HepG2 (cell line): Measurements from ENCODE around the gene C1S. TPM values are rescaled to one million over a fixed set of nuclear protein-coding genes. Genes with fewer than 3 reads are reported as not detected.

ENCODE experiments used
- ATF7 ChIP-seq, 2 experiments: fragments of 450-650 bp in 1 of 2; sonication (generic) in 1 of 2; formaldehyde crosslinking in 1 of 2; IDR thresholded peaks; 2 replicates each; pipeline versions ENCODE4 v1.4.0 to v1.6.1; 2016 to 2020; ENCODE audit warnings: antibody characterized with exemption in 1 of 2, mild to moderate bottlenecking in 1 of 2, missing genetic modification reagents in 1 of 2
- BCLAF1 ChIP-seq: fragments of 450-650 bp; IDR thresholded peaks from 2 replicates; pipeline ENCODE4 v1.6.1; 2017; ENCODE audit warnings: mild to moderate bottlenecking
- ELF3 ChIP-seq: IDR thresholded peaks from 2 replicates; pipeline ENCODE4 v1.6.1; 2016; ENCODE audit warnings: missing genetic modification reagents, missing compliant biosample characterization
- FOXK2 ChIP-seq: fragments of 450-650 bp; IDR thresholded peaks from 2 replicates; pipeline ENCODE4 v1.6.1; 2016
- GFI1 ChIP-seq: sonication (generic); formaldehyde crosslinking; IDR thresholded peaks from 2 replicates; pipeline ENCODE4 v1.5.0; 2020; ENCODE audit warnings: missing genetic modification reagents, mild to moderate bottlenecking, borderline replicate concordance
- HIC2 ChIP-seq: sonication (generic); formaldehyde crosslinking; IDR thresholded peaks from 2 replicates; pipeline ENCODE4 v1.9.0; 2022; ENCODE audit warnings: low read depth, missing genetic modification reagents
- HIVEP1 ChIP-seq: sonication (generic); formaldehyde crosslinking; IDR thresholded peaks from 2 replicates; pipeline ENCODE4 v1.4.0; 2020; ENCODE audit warnings: mild to moderate bottlenecking, missing genetic modification reagents
- KLF16 ChIP-seq, 2 experiments: sonication (generic) in 1 of 2; formaldehyde crosslinking in 1 of 2; IDR thresholded peaks; 2 replicates each; pipeline versions ENCODE4 v1.6.1 to v1.8.0; 2016 to 2023; ENCODE audit warnings: missing genetic modification reagents in 2 of 2, missing compliant biosample characterization in 1 of 2
- NCOA1 ChIP-seq: sonication (generic); formaldehyde crosslinking; IDR thresholded peaks from 2 replicates; pipeline ENCODE4 v1.9.0; 2021; ENCODE audit warnings: missing genetic modification reagents
- NCOR1 ChIP-seq: fragments of 200-600 bp; sonication (generic); IDR thresholded peaks from 2 replicates; pipeline ENCODE4 v1.7.0; 2017; ENCODE audit warnings: antibody characterized with exemption, low read length, borderline replicate concordance
- NR2C2 ChIP-seq: sonication (generic); formaldehyde crosslinking; IDR thresholded peaks from 2 replicates; pipeline ENCODE4 v1.4.0; 2020; ENCODE audit warnings: missing genetic modification reagents, mild to moderate bottlenecking, moderate library complexity, borderline replicate concordance
- SCMH1 ChIP-seq: sonication (generic); formaldehyde crosslinking; IDR thresholded peaks from 2 replicates; pipeline ENCODE4 v1.9.0; 2021; ENCODE audit warnings: missing genetic modification reagents, mild to moderate bottlenecking, borderline replicate concordance
- SP5 ChIP-seq: IDR thresholded peaks from 2 replicates; pipeline ENCODE4 v1.6.1; 2016; ENCODE audit warnings: low read depth, borderline replicate concordance
- STAT6 ChIP-seq: sonication (generic); formaldehyde crosslinking; IDR thresholded peaks from 2 replicates; pipeline ENCODE4 v1.4.0; 2020; ENCODE audit warnings: missing genetic modification reagents, mild to moderate bottlenecking, borderline replicate concordance
- ZNF10 ChIP-seq: sonication (generic); formaldehyde crosslinking; IDR thresholded peaks from 2 replicates; pipeline ENCODE4 v1.4.0; 2020; ENCODE audit warnings: mild to moderate bottlenecking, low read depth, missing genetic modification reagents, borderline replicate concordance
- ZNF251 ChIP-seq: sonication (generic); formaldehyde crosslinking; IDR thresholded peaks from 2 replicates; pipeline ENCODE4 v1.9.0; 2021; ENCODE audit warnings: mild to moderate bottlenecking, missing genetic modification reagents
- ZNF432 ChIP-seq: sonication (generic); formaldehyde crosslinking; IDR thresholded peaks from 2 replicates; pipeline ENCODE4 v1.5.0; 2020; ENCODE audit warnings: missing genetic modification reagents, mild to moderate bottlenecking, borderline replicate concordance
- ZNF547 ChIP-seq: sonication (generic); formaldehyde crosslinking; IDR thresholded peaks from 2 replicates; pipeline ENCODE4 v1.5.1; 2020; ENCODE audit warnings: mild to moderate bottlenecking, missing genetic modification reagents
- ZNF563 ChIP-seq: sonication (generic); formaldehyde crosslinking; IDR thresholded peaks from 2 replicates; pipeline ENCODE4 v1.8.0; 2022; ENCODE audit warnings: mild to moderate bottlenecking, moderate library complexity, missing genetic modification reagents
- ZNF564 ChIP-seq: sonication (generic); formaldehyde crosslinking; IDR thresholded peaks from 2 replicates; pipeline ENCODE4 v1.8.1; 2023; ENCODE audit warnings: mild to moderate bottlenecking, missing genetic modification reagents
- ZNF567 ChIP-seq: sonication (generic); formaldehyde crosslinking; IDR thresholded peaks from 2 replicates; pipeline ENCODE4 v1.8.1; 2023; ENCODE audit warnings: mild to moderate bottlenecking, missing genetic modification reagents, borderline replicate concordance
- polyA plus RNA-seq, 8 experiments: library from polyadenylated mRNA; depleted of rRNA in 3 of 8; stranded (reverse) in 7 of 8; unstranded in 1 of 8; fragments of >200 nt; fragmentation: Illumina TruSeq in 4 of 8; extraction: Trizol in 4 of 8; gene quantifications; 2 replicates each; pipeline versions ENCODE4 v1.2.1 to v1.2.3, GENCODE V29; 2011 to 2016; ENCODE audit warnings: low read depth in 4 of 8, missing spikeins in 1 of 8, mixed read lengths in 1 of 8; ENCODE audit not compliant: insufficient read depth in 1 of 8
- total RNA-seq, 5 experiments: library from RNA; depleted of rRNA; stranded (reverse); fragments of >200 nt; fragmentation: Illumina TruSeq; extraction: Trizol; gene quantifications; 2 replicates each; pipeline ENCODE4 v1.2.3, GENCODE V29; 2016; ENCODE audit warnings: low read depth in 1 of 5

Gene C1S
- total and polyA plus RNA-seq, 2 of the 13 experiments (the other 11 are each of a cell fraction or from before 2014, with no cell fraction given) = 14.5 to 18.2 TPM

- TF ChIP-seq STAT6 (CRISPR knock-in tag) (no peak; the same call in 1 of the 2 replicates), ZNF567 (CRISPR knock-in tag) (no peak), ZNF10 (CRISPR knock-in tag) (no peak), HIC2 (CRISPR knock-in tag) (no peak), ZNF563 (CRISPR knock-in tag) (peak; percentile 42; the same call in 1 of the 2 replicates), ZNF432 (CRISPR knock-in tag) (no peak), BCLAF1 (no peak), SP5 (CRISPR knock-in tag) (peak; percentile 8; the same call in 1 of the 2 replicates), NCOA1 (0 out of 2 replicates have a peak, but pooled peaks have one; percentile 6), NR2C2 (CRISPR knock-in tag) (peak; percentile 71), HIVEP1 (CRISPR knock-in tag) (0 out of 2 replicates have a peak, but pooled peaks have one; percentile 51), ATF7 (IDR thresholded peaks at IDR 0.05) (no peak), ATF7 (CRISPR knock-in tag; IDR thresholded peaks at IDR 0.05) (no peak), ELF3 (CRISPR knock-in tag) (0 out of 2 replicates have a peak, but pooled peaks have one; percentile 56), ZNF564 (peak; percentile 62; the same call in 1 of the 2 replicates), SCMH1 (CRISPR knock-in tag) (no peak), KLF16 (CRISPR knock-in tag; IDR thresholded peaks at IDR 0.05) (peak in 1 of 2 experiments; percentile 47; a peak in 1 of 4 replicates), NCOR1 (peak; percentile 80; the same call in 1 of the 2 replicates), GFI1 (CRISPR knock-in tag) (peak; percentile 20; the same call in 1 of the 2 replicates), FOXK2 (no peak), ZNF547 (peak; percentile 78; the same call in 1 of the 2 replicates), ZNF251 (CRISPR knock-in tag) (no peak)
Observed at GRCh38 chr12:7018350-7019042, 42.0 kb upstream of the C1S start, which contains the start of gene LPCAT3 (continued).
